ENCODE measurements around the gene PHETA1.

GRCh38 chr12:111377440-111377839 lies 8.5 kb upstream of the PHETA1 start:
- no peak for TF ChIP-seq EZH2 (IDR thresholded peaks at IDR 0.05; ENCODE audit: borderline replicate concordance, low read length)
- no peak for TF ChIP-seq CTCF (IDR thresholded peaks at IDR 0.05; ENCODE audit: low read length)
